ENCODE data around the gene JCHAIN.

JCHAIN gene

GRCh38 chr4:70711599-70711998 is 45.3 kb upstream of the JCHAIN start:
- TF ChIP-seq CTCF (IDR thresholded peaks at IDR 0.05; ENCODE audit: control insufficient read depth, extremely low read depth, insufficient read depth), result no peak
- DNase-seq (ENCODE audit: low read depth), result no peak

DNA sequence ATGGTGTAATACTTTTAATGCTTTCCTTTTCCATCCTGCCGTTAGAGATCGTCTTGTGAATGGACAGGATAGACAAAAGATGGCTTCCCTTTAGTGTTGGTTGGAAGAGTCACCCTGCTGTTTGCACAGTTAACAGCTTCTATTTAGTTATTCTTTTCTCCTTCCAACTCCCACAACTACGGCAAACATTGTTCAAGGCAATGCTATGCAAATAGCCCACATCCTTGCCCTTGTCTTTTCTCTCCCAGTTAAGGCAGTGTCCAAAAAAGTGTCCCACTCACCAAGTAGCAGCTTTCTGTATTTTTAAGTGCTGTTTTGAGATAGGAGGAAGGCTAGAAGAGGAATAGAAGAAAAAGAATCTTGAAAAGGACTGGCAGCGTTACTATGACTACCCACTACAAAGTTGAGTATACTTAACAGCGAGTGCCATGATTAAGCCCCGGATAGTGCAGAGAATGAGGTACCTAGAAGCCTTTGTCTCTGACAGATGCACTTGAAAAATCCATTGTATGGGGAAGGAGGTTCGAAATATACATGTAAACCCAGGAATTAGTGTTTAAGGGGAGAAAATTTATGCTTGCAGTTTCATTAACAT is 43.4 kb upstream of the JCHAIN start:
- peak overlapping the region; percentile 25 for H3K4me3 ChIP-seq (ENCODE audit: low read depth, low read length)
- TF ChIP-seq CTCF (IDR thresholded peaks at IDR 0.05; ENCODE audit: control insufficient read depth, extremely low read depth, insufficient read depth), result no peak
- peak; percentile 77 for DNase-seq (ENCODE audit: low read depth)

More at GRCh38 chr4:70711599-70711998, 45.3 kb upstream of the JCHAIN start:
- H3K4me3 ChIP-seq (ENCODE audit: low read depth, low read length), result no peak overlapping the region

DNA sequence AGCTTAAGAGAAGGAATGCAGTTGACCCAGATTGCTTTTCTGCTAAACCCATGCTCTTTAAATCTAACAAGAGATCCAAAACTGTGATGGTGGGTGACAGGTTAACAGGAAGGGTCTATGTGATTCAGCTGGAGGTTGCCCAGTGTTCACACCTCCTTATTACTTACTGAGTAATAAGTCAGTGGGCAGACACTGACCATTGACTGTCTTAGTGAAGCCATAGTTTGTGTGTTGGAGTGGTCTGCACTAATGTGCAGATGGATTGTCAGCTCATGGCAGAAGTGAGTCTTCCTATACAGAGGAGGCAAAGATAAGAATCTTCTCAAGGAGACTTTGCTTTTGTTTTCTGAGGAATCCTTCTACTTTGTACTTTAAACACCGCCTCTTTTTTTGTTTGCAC is 40.2 kb upstream of the JCHAIN start:
- DNase-seq (ENCODE audit: low read depth), result no peak

DNA sequence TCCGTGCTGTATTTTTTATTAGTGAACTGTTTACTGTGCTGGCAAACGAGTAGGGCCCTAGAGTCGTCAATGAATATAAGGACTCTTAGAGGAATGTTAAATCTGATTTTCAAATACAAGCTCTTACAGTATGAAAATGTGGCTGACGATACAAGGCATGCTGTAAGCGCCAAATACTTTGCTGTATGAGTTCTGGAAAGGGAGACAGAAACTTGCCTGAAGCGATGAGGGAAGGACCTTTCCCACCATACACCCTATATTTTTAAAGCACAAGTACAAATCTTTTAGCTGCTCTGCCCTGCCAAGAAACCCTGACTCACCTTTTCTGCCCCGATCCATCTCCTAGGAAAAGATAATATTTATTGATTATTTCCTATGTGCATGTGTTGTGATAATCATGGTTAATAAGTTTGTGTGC is 39.7 kb upstream of the JCHAIN start:
- TF ChIP-seq CTCF (IDR thresholded peaks at IDR 0.05; ENCODE audit: control insufficient read depth, extremely low read depth, insufficient read depth), result no peak
- peak overlapping the region; percentile 62 for H3K4me3 ChIP-seq (ENCODE audit: low read depth, low read length)
- DNase-seq (ENCODE audit: low read depth), result no peak

More for the DNA sequence above, 40.2 kb upstream of the JCHAIN start:
- no peak for TF ChIP-seq CTCF (IDR thresholded peaks at IDR 0.05; ENCODE audit: control insufficient read depth, extremely low read depth, insufficient read depth)
- peak overlapping the region; percentile 62 for H3K4me3 ChIP-seq (ENCODE audit: low read depth, low read length)

- peak; percentile 55 for DNase-seq (ENCODE audit: low read depth)
- peak overlapping the region; percentile 62 for H3K4me3 ChIP-seq (ENCODE audit: low read depth, low read length)
- no peak for TF ChIP-seq CTCF (IDR thresholded peaks at IDR 0.05; ENCODE audit: control insufficient read depth, extremely low read depth, insufficient read depth)
Measured at GRCh38 chr4:70705183-70706043, 39.1 kb upstream of the JCHAIN start.

- no peak for DNase-seq (ENCODE audit: low read depth)
- TF ChIP-seq CTCF (IDR thresholded peaks at IDR 0.05; ENCODE audit: control insufficient read depth, extremely low read depth, insufficient read depth), result no peak
- H3K4me3 ChIP-seq (ENCODE audit: low read depth, low read length), result peak overlapping the region; percentile 62
Measured at GRCh38 chr4:70704931-70705182, 38.5 kb upstream of the JCHAIN start.
